HTERT RPE-1 (cell line): ENCODE results near the gene CTNND1.
"Not testable (repeated sequence)": the region's sequence is repeated elsewhere in the genome, so short reads cannot be mapped to it uniquely, and the experiment has no call there.

Experiments used
- in situ Hi-C: fragments of 300-500 bp; cut with MboI; formaldehyde crosslinking; loops from 4 replicates; pipeline ENCODE4 v1.14.3; 2020; ENCODE audit warnings: low sequenced_read_pairs

The CTNND1 gene

GRCh38 chr11:57791321-57792059, 29.9 kb downstream of the CTNND1 start:
- in situ Hi-C loops, result no loop called here

DNA sequence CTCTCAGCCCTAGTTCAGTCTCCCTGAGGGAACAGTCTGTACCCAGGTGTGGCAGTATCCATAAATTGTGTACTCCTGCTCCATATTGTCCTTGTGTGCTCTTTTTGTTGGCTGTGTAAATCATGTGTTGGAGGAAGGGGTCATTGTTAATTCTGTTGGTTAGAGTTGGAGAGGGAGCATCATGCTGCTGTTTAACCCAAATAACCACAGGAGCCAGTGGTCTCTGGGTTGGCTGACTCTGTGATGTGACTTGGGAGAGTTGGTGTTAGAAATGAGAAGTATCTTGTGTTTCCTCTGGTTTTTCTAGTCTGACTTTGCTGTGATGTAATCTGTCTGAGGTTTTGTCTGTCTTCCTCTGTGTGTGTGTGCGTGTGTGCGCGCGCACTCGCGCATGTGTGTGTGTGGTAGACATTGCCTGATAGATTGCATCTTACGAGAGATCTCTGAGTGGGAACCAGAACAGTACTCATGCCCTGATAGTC, 30.5 kb downstream of the CTNND1 start:
- in situ Hi-C loops, result no loop called here

- in situ Hi-C loops, result no loop called here
These were observed 31.3 kb downstream of the CTNND1 start for GRCh38 chr11:57792870-57793269.

- in situ Hi-C loops, result no loop called here
These were observed 31.9 kb downstream of the CTNND1 start for GRCh38 chr11:57793351-57794115.

GRCh38 chr11:57798905-57799559, 37.4 kb downstream of the CTNND1 start:
- in situ Hi-C loops, result no loop called here

- in situ Hi-C loops, result no loop called here
These were observed 39.0 kb downstream of the CTNND1 start for GRCh38 chr11:57800444-57801182.

GRCh38 chr11:57801183-57801485, 39.5 kb downstream of the CTNND1 start:
- in situ Hi-C loops, result no loop called here

DNA sequence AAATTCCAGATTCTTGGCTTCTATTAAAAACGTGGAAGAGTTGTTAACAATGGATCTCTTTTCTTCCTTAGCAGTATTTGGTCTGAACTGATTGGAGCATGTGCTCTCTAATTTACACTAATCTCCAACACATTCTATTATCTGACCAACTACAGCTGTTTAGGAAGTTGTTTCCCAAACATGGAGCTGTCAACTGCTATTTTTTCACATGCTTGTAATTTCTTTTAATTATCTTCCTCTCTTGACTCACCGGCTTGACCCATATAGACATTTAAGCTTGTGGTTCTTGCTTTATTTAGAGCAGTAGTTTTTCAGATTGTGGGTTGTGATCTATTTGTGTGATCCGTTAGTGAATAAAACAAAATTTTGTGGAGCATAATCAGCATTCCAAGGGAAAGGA, 40.8 kb downstream of the CTNND1 start:
- in situ Hi-C loops, result no loop called here

DNA sequence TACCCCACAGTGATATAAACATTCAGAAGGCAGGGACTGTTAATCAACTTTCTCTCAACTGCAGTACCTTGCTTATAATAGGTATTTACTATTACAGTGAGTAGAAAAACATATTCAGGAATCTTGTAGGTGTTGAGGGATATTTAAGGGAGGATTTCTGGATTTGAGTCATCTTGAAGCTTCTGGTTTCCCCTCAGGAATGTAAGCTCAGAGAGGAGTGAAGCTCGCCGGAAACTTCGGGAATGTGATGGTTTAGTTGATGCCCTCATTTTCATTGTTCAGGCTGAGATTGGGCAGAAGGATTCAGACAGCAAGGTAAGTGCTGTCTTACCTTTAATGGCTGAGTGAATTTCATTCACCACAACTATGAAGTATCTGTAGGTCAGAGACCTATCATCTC, 42.9 kb downstream of the CTNND1 start:
- in situ Hi-C loops, result no loop called here

- in situ Hi-C loops, result no loop called here
These were observed 44.2 kb downstream of the CTNND1 start for GRCh38 chr11:57805780-57806179.

DNA sequence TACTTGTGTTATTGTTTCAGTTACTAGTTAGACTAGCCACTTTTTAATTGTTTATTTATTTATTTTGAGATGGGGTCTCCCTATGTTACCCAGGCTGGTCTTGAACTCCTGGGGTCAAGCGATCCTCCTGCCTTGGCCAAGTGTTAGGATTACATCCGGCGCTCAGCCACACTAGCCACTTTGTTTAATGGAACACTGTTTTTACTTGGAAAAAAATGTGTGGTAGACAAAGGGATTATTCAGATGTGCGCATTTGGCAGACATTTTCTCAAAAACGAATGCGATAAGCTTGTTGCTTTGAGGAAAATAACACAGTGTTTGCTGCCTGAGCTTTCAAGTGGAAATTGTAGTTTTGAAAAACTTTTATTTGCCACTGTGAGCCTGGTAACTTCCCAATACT, 51.0 kb downstream of the CTNND1 start:
- in situ Hi-C loops, result no loop called here

- in situ Hi-C loops, result no loop called here
These were observed 53.9 kb downstream of the CTNND1 start for GRCh38 chr11:57815476-57815875.

DNA sequence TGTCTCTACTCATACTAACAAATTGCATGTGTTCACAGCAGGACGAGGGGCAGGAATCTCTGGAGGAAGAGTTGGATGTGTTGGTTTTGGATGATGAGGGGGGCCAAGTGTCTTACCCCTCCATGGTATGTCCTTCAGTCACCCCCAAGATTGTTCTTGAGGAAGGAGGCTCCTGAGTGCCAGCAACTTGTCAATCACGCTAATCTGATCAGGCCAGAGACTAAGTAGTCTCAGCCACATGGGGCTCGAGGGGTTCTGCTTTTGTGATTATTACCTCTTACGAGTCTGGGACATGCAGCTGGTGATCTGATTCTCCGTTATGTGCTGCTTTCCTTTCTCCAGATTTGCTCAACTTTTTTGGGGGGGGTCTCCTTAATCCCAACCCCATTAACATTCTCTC, 54.3 kb downstream of the CTNND1 start:
- in situ Hi-C loops, result no loop called here

- in situ Hi-C loops, result no loop called here
These were observed 57.2 kb downstream of the CTNND1 start for GRCh38 chr11:57818812-57819211.

DNA sequence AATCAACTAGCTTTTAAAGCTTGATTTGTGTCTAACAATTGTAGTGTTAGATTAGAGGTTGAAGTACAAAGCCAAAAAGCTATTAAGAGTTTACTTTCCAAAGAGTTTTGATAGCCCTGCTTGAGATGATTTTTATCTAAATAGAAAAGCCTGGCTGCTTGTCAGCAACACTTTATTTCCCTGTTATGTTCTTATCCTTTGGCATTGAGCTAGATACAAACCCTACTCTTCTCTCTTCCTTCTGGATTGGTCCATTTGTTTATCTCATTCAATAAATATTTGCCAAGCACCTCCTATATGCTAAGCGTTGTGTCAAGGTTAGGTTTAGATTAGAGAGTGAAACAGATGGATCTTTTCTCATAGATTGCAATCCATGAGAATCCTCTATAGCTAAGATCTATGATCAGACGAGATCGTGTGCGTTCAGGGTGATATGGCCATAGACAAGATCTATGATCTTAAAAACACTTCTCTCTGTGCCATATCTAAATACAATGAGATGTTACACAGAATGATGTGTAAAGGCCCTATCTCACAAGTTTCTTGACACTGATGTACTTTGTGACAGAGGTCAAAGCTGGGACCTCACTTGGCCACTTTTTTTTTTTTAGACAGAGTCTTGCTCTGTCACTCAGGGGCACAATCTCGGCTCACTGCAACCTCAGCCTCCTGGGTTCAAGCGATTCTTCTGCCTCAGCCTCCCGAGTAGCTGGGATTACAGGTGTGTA, 57.8 kb downstream of the CTNND1 start:
- in situ Hi-C loops, result no loop called here

DNA sequence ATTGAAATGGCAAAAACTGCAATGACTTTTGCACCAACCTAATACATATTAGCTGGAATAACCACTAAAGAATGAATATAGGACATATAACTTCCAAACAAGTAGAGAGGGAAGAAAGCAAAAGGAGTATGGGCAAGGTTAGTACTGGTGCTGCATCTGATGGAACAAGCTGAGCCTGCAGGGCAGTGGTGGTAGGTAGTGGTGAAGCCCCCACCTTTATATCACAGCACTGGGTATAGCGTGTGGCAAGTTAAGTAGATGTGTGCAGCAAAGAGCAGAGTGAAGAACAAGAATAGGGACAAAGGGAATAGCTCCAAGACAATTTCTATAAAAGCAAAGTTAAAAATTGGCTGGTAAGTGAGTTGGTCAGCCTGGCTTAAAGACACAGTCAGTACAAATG, 62.3 kb downstream of the CTNND1 start:
- in situ Hi-C loops, result no loop called here

- in situ Hi-C loops, result no loop called here
These were observed 73.2 kb downstream of the CTNND1 start for GRCh38 chr11:57834852-57835251.

- in situ Hi-C loops, result not testable (repeated sequence)
These were observed 77.0 kb downstream of the CTNND1 start for GRCh38 chr11:57838609-57839008.

DNA sequence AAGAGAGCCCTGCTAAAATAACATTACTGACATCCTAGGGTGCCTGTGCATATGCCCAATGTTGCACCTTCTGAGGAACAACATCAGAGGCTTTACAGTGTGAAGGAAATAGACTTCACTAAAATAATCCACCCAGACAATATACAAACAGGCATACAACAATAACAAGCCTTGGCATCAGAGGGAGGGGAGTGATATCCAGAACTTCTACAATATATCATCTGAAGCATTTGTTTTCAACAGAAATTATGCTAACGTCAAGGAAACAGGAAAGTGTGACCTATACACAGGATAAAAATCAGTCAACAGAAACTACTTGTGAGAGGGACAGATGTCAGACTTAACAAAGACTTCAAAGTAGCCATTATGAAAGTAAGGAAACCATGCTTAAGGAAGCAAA, 81.3 kb downstream of the CTNND1 start:
- in situ Hi-C loops, result no loop called here

GRCh38 chr11:57867966-57868365, 106.4 kb downstream of the CTNND1 start:
- in situ Hi-C loops, result no loop called here

GRCh38 chr11:57868491-57868890, 106.9 kb downstream of the CTNND1 start:
- in situ Hi-C loops, result no loop called here
